Right lobe of liver (tissue), 4 donors: ENCODE results near the gene BASP1.

Source experiments
- CTCF ChIP-seq, 4 donors: fragments of 200-600 bp in 3 of 4; fragments of 450-650 bp in 1 of 4; IDR thresholded peaks; one replicate each; pipeline versions ENCODE4 v1.5.1 to v1.8.0; 2016 to 2022; ENCODE audit warnings: antibody characterized with exemption in 4 of 4, mild to moderate bottlenecking in 2 of 4
- POLR2A ChIP-seq: fragments of 450-650 bp; IDR thresholded peaks from one replicate; pipeline ENCODE4 v1.6.1; 2017; ENCODE audit warnings: antibody characterized with exemption, mild to moderate bottlenecking
- donor health status: DM: no; HTN: no; CAD: no.
- donor health status: DM: no; HTN: no; CAD: no.
- donor health status: DM: no; HTN: yes; CAD: no.

GRCh38 chr5:17214893-17215292, 2.5 kb upstream of the BASP1 start:
- TF ChIP-seq CTCF (IDR thresholded peaks at IDR 0.05), result no peak
- no peak for TF ChIP-seq POLR2A
